GM23338 (cell line): ENCODE results near the gene SIRPA. TPM values are rescaled to one million over a fixed set of nuclear protein-coding genes. Genes with fewer than 3 reads are reported as not detected.

Experiments used
- ATAC-seq: fragments of 200-7000 bp; cut with Tn5 transposase; 3 replicates; pipeline ENCODE4 v1.9.1; 2020
- DNase-seq: peaks from one replicate; pipeline ENCODE4 v3.0.0-alpha.2; 2015; ENCODE audit warnings: low spot score
- H2AFZ ChIP-seq: fragments of 200-600 bp; sonication (generic); 2 replicates; pipeline ENCODE4 v1.8.0; 2016; ENCODE audit warnings: antibody characterized with exemption, mild to moderate bottlenecking, moderate library complexity
- H3F3A ChIP-seq: fragments of 200-600 bp; sonication (generic); replicated peaks from 2 replicates; pipeline ENCODE4 v1.8.0; 2017; ENCODE audit warnings: antibody characterized with exemption, mixed run types, low read depth
- H3K27ac ChIP-seq: fragments of 200-600 bp; sonication (generic); 2 replicates; pipeline ENCODE4 v1.6.1; 2016; ENCODE audit warnings: low read depth
- H3K27me3 ChIP-seq: fragments of 200-600 bp; sonication (generic); 2 replicates; pipeline ENCODE4 v1.8.0; 2016; ENCODE audit warnings: mild to moderate bottlenecking, mixed run types, moderate library complexity; ENCODE audit not compliant: insufficient read depth
- H3K36me3 ChIP-seq: fragments of 200-600 bp; sonication (generic); 2 replicates; pipeline ENCODE4 v1.8.0; 2016; ENCODE audit warnings: mild to moderate bottlenecking; ENCODE audit not compliant: insufficient read depth
- H3K4me1 ChIP-seq: fragments of 200-600 bp; sonication (generic); 2 replicates; pipeline ENCODE4 v1.8.0; 2016; ENCODE audit warnings: mild to moderate bottlenecking, moderate library complexity; ENCODE audit not compliant: insufficient read depth
- H3K4me2 ChIP-seq: fragments of 200-600 bp; sonication (generic); 2 replicates; pipeline ENCODE4 v1.7.1; 2017; ENCODE audit warnings: mixed run types
- H3K4me3 ChIP-seq: fragments of 200-600 bp; sonication (generic); 2 replicates; pipeline ENCODE4 v1.6.1; 2016; ENCODE audit warnings: mixed run types
- H3K79me2 ChIP-seq: fragments of 200-600 bp; sonication (generic); replicated peaks from 2 replicates; pipeline ENCODE4 v1.8.0; 2017; ENCODE audit warnings: mild to moderate bottlenecking; ENCODE audit not compliant: insufficient read depth
- H3K9me2 ChIP-seq: fragments of 200-600 bp; sonication (generic); 2 replicates; pipeline ENCODE4 v1.8.0; 2017; ENCODE audit not compliant: insufficient read depth
- H4K20me1 ChIP-seq: fragments of 200-600 bp; sonication (generic); replicated peaks from 2 replicates; pipeline ENCODE4 v1.8.0; 2017; ENCODE audit warnings: mild to moderate bottlenecking; ENCODE audit not compliant: insufficient read depth
- H3K27ac Mint-ChIP-seq: 2 replicates; pipeline ENCODE4 v1.8.0; 2020; ENCODE audit warnings: inconsistent platforms, mild to moderate bottlenecking, moderate library complexity, mixed read lengths
- H3K27me3 Mint-ChIP-seq: 3 replicates; pipeline ENCODE4 v1.8.0; 2022; ENCODE audit warnings: low read depth, mild to moderate bottlenecking, moderate library complexity, mixed read lengths, inconsistent platforms; ENCODE audit not compliant: insufficient read depth, poor library complexity
- H3K36me3 Mint-ChIP-seq: 3 replicates; pipeline ENCODE4 v1.8.0; 2021; ENCODE audit warnings: low read depth, mild to moderate bottlenecking, inconsistent platforms, moderate library complexity, mixed read lengths
- H3K4me1 Mint-ChIP-seq: 3 replicates; pipeline ENCODE4 v1.8.0; 2020; ENCODE audit warnings: mild to moderate bottlenecking, inconsistent platforms, mixed read lengths
- H3K4me3 Mint-ChIP-seq: 3 replicates; pipeline ENCODE4 v1.8.0; 2021; ENCODE audit warnings: moderate library complexity, mild to moderate bottlenecking, inconsistent platforms, mixed read lengths
- H3K9me3 Mint-ChIP-seq: 3 replicates; pipeline ENCODE4 v1.8.0; 2020; ENCODE audit warnings: moderate library complexity, mild to moderate bottlenecking, inconsistent platforms, mixed read lengths
- CREB1 ChIP-seq: fragments of 250-450 bp; sonication (Bioruptor Pico); IDR thresholded peaks from 2 replicates; pipeline ENCODE4 v1.5.0; 2020; ENCODE audit warnings: low read depth, mild to moderate bottlenecking, moderate library complexity
- CTCF ChIP-seq, 2 experiments: fragments of 200-600 bp in 1 of 2; sonication (generic) in 1 of 2; conservative IDR thresholded peaks; 2 replicates each; pipeline versions ENCODE4 v1.5.1 to v1.6.1; 2016 to 2017; ENCODE audit warnings: antibody characterized with exemption in 2 of 2, low read depth in 2 of 2, mild to moderate bottlenecking in 2 of 2, moderate library complexity in 1 of 2
- ETS1 ChIP-seq: IDR thresholded peaks from 2 replicates; pipeline ENCODE4 v1.6.1; 2016; ENCODE audit warnings: antibody characterized with exemption
- EZH2phosphoT487 ChIP-seq: fragments of 200-600 bp; sonication (generic); IDR thresholded peaks from one replicate; pipeline ENCODE4 v1.8.1; 2018; ENCODE audit warnings: antibody characterized with exemption; ENCODE audit not compliant: unreplicated experiment
- JUNB ChIP-seq: IDR thresholded peaks from one replicate; pipeline ENCODE4 v1.6.1; 2016; ENCODE audit warnings: antibody characterized with exemption; ENCODE audit not compliant: unreplicated experiment
- NANOG ChIP-seq: IDR thresholded peaks from 2 replicates; pipeline ENCODE4 v1.6.1; 2016; ENCODE audit warnings: antibody characterized with exemption, borderline replicate concordance
- POLR2AphosphoS5 ChIP-seq: IDR thresholded peaks from 2 replicates; pipeline ENCODE4 v1.6.1; 2016; ENCODE audit warnings: antibody characterized with exemption, low read depth
- STAT1 ChIP-seq: IDR thresholded peaks from one replicate; pipeline ENCODE4 v1.6.1; 2016; ENCODE audit warnings: antibody characterized with exemption; ENCODE audit not compliant: unreplicated experiment
- ZNF331 ChIP-seq: fragments of 250-450 bp; sonication (Bioruptor Pico); IDR thresholded peaks from 2 replicates; pipeline ENCODE4 v1.5.0; 2020; ENCODE audit warnings: low read depth, mild to moderate bottlenecking, moderate library complexity
- polyA plus RNA-seq: library from polyadenylated mRNA; unstranded; fragments of >200 nt; fragmentation: Nextera tagmentation; extraction: Ambion mirVana; gene quantifications from 2 replicates; pipeline ENCODE4 v1.2.1, GENCODE V29; 2016
- total RNA-seq: library from RNA; depleted of rRNA; stranded (reverse); fragments of >200 nt; shearing (Covaris generic); gene quantifications from 2 replicates; pipeline ENCODE4 v1.2.3, GENCODE V29; 2014

SIRPA gene
- total and polyA plus RNA-seq, 2 experiments from 2014 or later, result 1.2 to 2.9 TPM

- Histone ChIP-seq H3K27ac (no peak overlapping the region), H3K4me3 (no peak overlapping the region), H4K20me1 (no peaks in the 10 kb centered on the region), H2AFZ (no peak overlapping the region), H3K4me2 (no peak overlapping the region), H3K27me3 (no peaks in the 10 kb centered on the region), H3F3A (no peaks in the 10 kb centered on the region), H3K4me1 (peaks cover 8% of the 10 kb centered on the region), H3K79me2 (no peaks in the 10 kb centered on the region), H3K9me2 (no peaks in the 10 kb centered on the region), H3K36me3 (no peaks in the 10 kb centered on the region)
- TF ChIP-seq JUNB (no peak), ZNF331 (CRISPR knock-in tag) (no peak), ETS1 (no peak), EZH2phosphoT487 (no peak), CREB1 (no peak), NANOG (no peak), POLR2AphosphoS5 (no peak)
- Mint-ChIP-seq H3K4me1 (peaks cover 14% of the 10 kb centered on the region), H3K36me3 (no peaks in the 10 kb centered on the region), H3K27me3 (peaks cover 9% of the 10 kb centered on the region), H3K4me3 (no peak overlapping the region), H3K27ac (no peak overlapping the region), H3K9me3 (no peaks in the 10 kb centered on the region)
- no peak for DNase-seq
- ATAC-seq, result no peak
These were observed 24.9 kb upstream of the SIRPA start for GRCh38 chr20:1870323-1870722.

- TF ChIP-seq STAT1 (no peak), CREB1 (no peak)
- H3K36me3 ChIP-seq, result no peaks in the 10 kb centered on the region
- no peak overlapping the region for H2AFZ ChIP-seq
- Mint-ChIP-seq H3K27me3 (peaks cover 12% of the 10 kb centered on the region), H3K9me3 (no peaks in the 10 kb centered on the region), H3K4me3 (no peak overlapping the region), H3K27ac (no peak overlapping the region), H3K4me1 (peaks cover 14% of the 10 kb centered on the region), H3K36me3 (no peaks in the 10 kb centered on the region)
- H3K4me1 ChIP-seq, result peaks cover 8% of the 10 kb centered on the region
- no peak for DNase-seq
- H3K27ac ChIP-seq, result no peak overlapping the region
- H3F3A ChIP-seq, result no peaks in the 10 kb centered on the region
- no peaks in the 10 kb centered on the region for H4K20me1 ChIP-seq
- H3K9me2 ChIP-seq, result no peaks in the 10 kb centered on the region
- no peaks in the 10 kb centered on the region for H3K79me2 ChIP-seq
- no peak overlapping the region for H3K4me3 ChIP-seq
- ATAC-seq, result peak; percentile 48
- no peak overlapping the region for H3K4me2 ChIP-seq
- no peaks in the 10 kb centered on the region for H3K27me3 ChIP-seq
These were observed 24.2 kb upstream of the SIRPA start for GRCh38 chr20:1870792-1871550.

GRCh38 chr20:1871807-1872458 is 23.3 kb upstream of the SIRPA start:
- ATAC-seq, result no peak
- no peaks in the 10 kb centered on the region for H4K20me1 ChIP-seq
- no peaks in the 10 kb centered on the region for H3K79me2 ChIP-seq
- no peak overlapping the region for H3K4me2 ChIP-seq
- no peak overlapping the region for H2AFZ ChIP-seq
- peaks cover 12% of the 10 kb centered on the region for H3K27me3 Mint-ChIP-seq
- no peak for DNase-seq
- H3F3A ChIP-seq, result no peaks in the 10 kb centered on the region
- H3K4me1 Mint-ChIP-seq, result peaks cover 11% of the 10 kb centered on the region
- no peaks in the 10 kb centered on the region for H3K27me3 ChIP-seq
- H3K27ac ChIP-seq, result no peak overlapping the region
- H3K4me1 ChIP-seq, result peaks cover 5% of the 10 kb centered on the region
- H3K9me2 ChIP-seq, result no peaks in the 10 kb centered on the region
- no peak overlapping the region for H3K4me3 Mint-ChIP-seq
- H3K36me3 Mint-ChIP-seq, result no peaks in the 10 kb centered on the region
- H3K36me3 ChIP-seq, result no peaks in the 10 kb centered on the region
- no peaks in the 10 kb centered on the region for H3K9me3 Mint-ChIP-seq
- H3K4me3 ChIP-seq, result no peak overlapping the region
- no peak overlapping the region; the same call in 1 of the 2 replicates for H3K27ac Mint-ChIP-seq
- TF ChIP-seq CTCF (conservative IDR thresholded peaks at IDR 0.05; ENCODE audit: low read depth in 2 of 2) (no peak), NANOG (no peak), ETS1 (no peak), ZNF331 (CRISPR knock-in tag) (no peak), POLR2AphosphoS5 (no peak), EZH2phosphoT487 (no peak), JUNB (no peak)
